Fibroblast of lung (primary cell): ENCODE measurements around the gene ANAPC16. TPM values are rescaled to one million over a fixed set of nuclear protein-coding genes. Genes with fewer than 3 reads are reported as not detected.

Experiments
- DNase-seq, 2 donors: peaks; one replicate each; pipeline versions ENCODE4 v3.0.0 to v3.0.0-alpha.2; 2010; ENCODE audit warnings: low read depth in 2 of 2
- H2AFZ ChIP-seq: 2 replicates; pipeline ENCODE4 v1.5.1; 2012; ENCODE audit warnings: low read length, control low read depth, inconsistent platforms
- H3K27ac ChIP-seq: 2 replicates; pipeline ENCODE4 v1.5.1; 2011; ENCODE audit warnings: low read length, control low read depth; ENCODE audit not compliant: insufficient read depth
- H3K27me3 ChIP-seq: 2 replicates; pipeline ENCODE4 v1.5.1; 2011; ENCODE audit warnings: mild to moderate bottlenecking, low read length; ENCODE audit not compliant: control insufficient read depth, insufficient read depth
- H3K36me3 ChIP-seq: 2 replicates; pipeline ENCODE4 v1.5.1; 2011; ENCODE audit warnings: low read length; ENCODE audit not compliant: control insufficient read depth, insufficient read depth
- H3K4me1 ChIP-seq: 2 replicates; pipeline ENCODE4 v1.5.1; 2011; ENCODE audit warnings: low read length; ENCODE audit not compliant: control insufficient read depth, insufficient read depth; ENCODE audit errors: extremely low read depth
- H3K4me2 ChIP-seq: 2 replicates; pipeline ENCODE4 v1.5.1; 2011; ENCODE audit warnings: low read length, control low read depth; ENCODE audit not compliant: insufficient read depth; ENCODE audit errors: extremely low read depth
- H3K4me3 ChIP-seq, 4 experiments: fragments of 200-600 bp in 1 of 4; sonication (generic) in 1 of 4; replicated peaks in 1 of 4; 2 replicates each; pipeline ENCODE4 v1.5.1; 2011 to 2016; ENCODE audit warnings: low read length in 4 of 4, low read depth in 3 of 4, mild to moderate bottlenecking in 3 of 4, control low read depth in 2 of 4, inconsistent platforms in 1 of 4, mixed read lengths in 1 of 4; ENCODE audit not compliant: insufficient read depth in 1 of 4; ENCODE audit errors: control extremely low read depth in 1 of 4
- H3K79me2 ChIP-seq: 2 replicates; pipeline ENCODE4 v1.5.1; 2012; ENCODE audit warnings: mild to moderate bottlenecking, low read length, inconsistent platforms; ENCODE audit not compliant: control insufficient read depth, insufficient read depth
- H3K9ac ChIP-seq: 2 replicates; pipeline ENCODE4 v1.5.1; 2011; ENCODE audit warnings: mild to moderate bottlenecking, low read length, control low read depth; ENCODE audit not compliant: insufficient read depth
- H3K9me3 ChIP-seq: 2 replicates; pipeline ENCODE4 v1.5.1; 2012; ENCODE audit warnings: low read depth, low read length; ENCODE audit not compliant: control insufficient read depth, insufficient read depth
- H4K20me1 ChIP-seq: 2 replicates; pipeline ENCODE4 v1.5.1; 2011; ENCODE audit warnings: low read length; ENCODE audit not compliant: control insufficient read depth, insufficient read depth; ENCODE audit errors: extremely low read depth
- EZH2 ChIP-seq: IDR thresholded peaks from 2 replicates; pipeline ENCODE4 v1.5.1; 2012; ENCODE audit warnings: low read length, control low read depth, mild to moderate bottlenecking; ENCODE audit errors: missing control alignments
- polyA minus RNA-seq: library from RNA; depleted of rRNA, polyadenylated mRNA; stranded (reverse); fragments of >200 nt; gene quantifications from 2 replicates; pipeline ENCODE4 v1.2.3, GENCODE V29; 2011; ENCODE audit warnings: low replicate concordance
- polyA plus RNA-seq, 2 donors: library from polyadenylated mRNA; depleted of rRNA in 1 of 2; stranded (reverse) in 1 of 2; unstranded in 1 of 2; fragments of >200 nt; gene quantifications; 2 replicates each; pipeline ENCODE4 v1.2.1, GENCODE V29; 2011 to 2012; ENCODE audit warnings: missing spikeins in 1 of 2
- total RNA-seq: library from RNA; depleted of rRNA; stranded (reverse); fragments of >200 nt; gene quantifications from 2 replicates; pipeline ENCODE4 v1.2.1, GENCODE V29; 2014
- TF ChIP-seq, protein P1 (sequence below), 2 donors: IDR thresholded peaks in 1 of 2; conservative IDR thresholded peaks in 1 of 2; 1 replicate in 1 of 2; 2 replicates in 1 of 2; pipeline ENCODE4 v1.5.1; 2011 to 2012; ENCODE audit warnings: low read length in 2 of 2, control low read depth in 1 of 2, inconsistent platforms in 1 of 2, low read depth in 1 of 2, mild to moderate bottlenecking in 1 of 2

Gene ANAPC16
- total RNA-seq (47.2 and 54.2 TPM in 2 replicates), polyA plus RNA-seq (46.0 and 73.6 TPM in 2 replicates), polyA minus RNA-seq (6.3 and 11.0 TPM in 2 replicates)
- polyA plus RNA-seq (2012) = 33.9 and 52.9 TPM in 2 replicates

DNA sequence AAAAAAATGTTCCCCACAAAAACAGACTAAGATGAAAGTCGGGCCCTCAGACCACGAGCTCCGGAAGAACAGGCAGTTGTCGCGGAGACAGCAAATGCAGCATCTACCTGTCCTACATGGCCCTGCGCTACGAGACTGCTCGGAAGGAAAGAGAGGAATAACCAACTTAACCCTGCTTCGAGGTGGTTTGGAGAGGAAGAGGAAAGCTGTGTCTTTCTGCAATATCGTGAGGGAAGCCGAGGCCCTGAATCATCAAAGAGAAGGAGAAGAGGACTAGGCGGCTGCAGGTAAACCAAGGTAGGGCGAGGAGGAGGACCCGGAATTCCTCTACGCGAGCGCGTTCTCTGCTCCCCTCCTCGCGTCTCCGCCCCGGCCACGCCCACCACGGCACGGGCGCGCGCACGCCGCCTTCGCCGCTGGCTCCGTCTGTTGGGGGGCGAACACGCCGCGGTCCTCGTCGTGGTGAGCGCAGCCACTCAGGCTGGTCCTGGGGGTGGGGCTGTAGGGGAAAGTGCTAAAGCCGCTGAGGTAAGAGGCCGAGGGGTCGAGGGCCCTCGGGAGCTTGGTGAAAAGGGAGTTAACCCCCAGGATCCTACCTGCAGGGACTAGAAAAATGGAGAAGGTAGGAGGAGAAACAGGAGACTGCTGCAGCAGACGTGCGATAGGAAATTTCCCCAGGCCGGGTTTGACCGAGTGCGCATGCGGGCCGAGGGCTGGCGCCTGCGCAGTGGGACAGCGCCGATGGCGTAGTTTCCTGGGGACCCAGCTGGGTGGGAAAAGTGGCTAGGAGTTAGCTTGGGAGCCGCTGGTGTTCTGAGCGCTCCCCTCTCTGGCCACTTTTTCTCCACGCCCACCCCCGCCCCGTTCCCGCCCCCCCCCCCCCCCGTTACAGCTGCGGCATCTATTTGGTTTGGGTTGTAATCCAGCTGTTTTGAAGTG lies at the start of gene ANAPC16, which contains the start of gene ASCC1:
Gene ANAPC16 (plus strand): TSS at position 402 of the 939 bp plus-strand sequence. CDS start 7,903 bp downstream, outside the sequence.
Gene ASCC1 (minus strand): TSS at position 666 of the 939 bp plus-strand sequence. CDS start 2,978 bp downstream, outside the sequence.
- Histone ChIP-seq H3K9me3 (no peaks in the 10 kb centered on the region), H2AFZ (peak within 1 kb of the TSS; percentile 98), H3K36me3 (no peaks in the 10 kb centered on the region), H3K9ac (peak within 1 kb of the TSS; percentile 74), H3K4me3 (peak within 1 kb of the TSS; percentile 82 to 98 (median 92)), H4K20me1 (no peaks in the 10 kb centered on the region), H3K27ac (peak within 1 kb of the TSS; percentile 83), H3K79me2 (peaks cover 12% of the 10 kb centered on the region), H3K4me2 (peak within 1 kb of the TSS; percentile 99), H3K27me3 (no peaks in the 10 kb centered on the region), H3K4me1 (peaks cover 5% of the 10 kb centered on the region)
- peak; percentile 85 to 93 for DNase-seq
- TF ChIP-seq, protein P1, sequence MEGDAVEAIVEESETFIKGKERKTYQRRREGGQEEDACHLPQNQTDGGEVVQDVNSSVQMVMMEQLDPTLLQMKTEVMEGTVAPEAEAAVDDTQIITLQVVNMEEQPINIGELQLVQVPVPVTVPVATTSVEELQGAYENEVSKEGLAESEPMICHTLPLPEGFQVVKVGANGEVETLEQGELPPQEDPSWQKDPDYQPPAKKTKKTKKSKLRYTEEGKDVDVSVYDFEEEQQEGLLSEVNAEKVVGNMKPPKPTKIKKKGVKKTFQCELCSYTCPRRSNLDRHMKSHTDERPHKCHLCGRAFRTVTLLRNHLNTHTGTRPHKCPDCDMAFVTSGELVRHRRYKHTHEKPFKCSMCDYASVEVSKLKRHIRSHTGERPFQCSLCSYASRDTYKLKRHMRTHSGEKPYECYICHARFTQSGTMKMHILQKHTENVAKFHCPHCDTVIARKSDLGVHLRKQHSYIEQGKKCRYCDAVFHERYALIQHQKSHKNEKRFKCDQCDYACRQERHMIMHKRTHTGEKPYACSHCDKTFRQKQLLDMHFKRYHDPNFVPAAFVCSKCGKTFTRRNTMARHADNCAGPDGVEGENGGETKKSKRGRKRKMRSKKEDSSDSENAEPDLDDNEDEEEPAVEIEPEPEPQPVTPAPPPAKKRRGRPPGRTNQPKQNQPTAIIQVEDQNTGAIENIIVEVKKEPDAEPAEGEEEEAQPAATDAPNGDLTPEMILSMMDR (conservative IDR thresholded peaks at IDR 0.05 in 1 of 2, IDR thresholded peaks at IDR 0.05 in 1 of 2; ENCODE audit: low read depth in 1 of 2, low read length in 2 of 2) = no peak
- TF ChIP-seq EZH2 = no peak

GRCh38 chr10:72167118-72167517 lies 48.7 kb upstream of the ANAPC16 start:
- no peaks in the 10 kb centered on the region for H3K27me3 ChIP-seq
- H3K9me3 ChIP-seq = no peaks in the 10 kb centered on the region
- no peak overlapping the region for H3K27ac ChIP-seq
- H4K20me1 ChIP-seq = no peaks in the 10 kb centered on the region
- DNase-seq = no peak
- no peak for TF ChIP-seq EZH2
- TF ChIP-seq, protein P1 (conservative IDR thresholded peaks at IDR 0.05 in 1 of 2, IDR thresholded peaks at IDR 0.05 in 1 of 2; ENCODE audit: low read depth in 1 of 2, low read length in 2 of 2) = no peak
- H3K9ac ChIP-seq = no peak overlapping the region
- H3K79me2 ChIP-seq = no peaks in the 10 kb centered on the region
- H2AFZ ChIP-seq = no peak overlapping the region
- no peaks in the 10 kb centered on the region for H3K36me3 ChIP-seq
- H3K4me1 ChIP-seq = no peaks in the 10 kb centered on the region
- no peak overlapping the region for H3K4me2 ChIP-seq
- no peak overlapping the region for H3K4me3 ChIP-seq

- no peaks in the 10 kb centered on the region for H3K9me3 ChIP-seq
- no peak overlapping the region for H3K27ac ChIP-seq
- no peak overlapping the region for H2AFZ ChIP-seq
- H3K4me3 ChIP-seq = no peak overlapping the region
- H3K27me3 ChIP-seq = no peaks in the 10 kb centered on the region
- H4K20me1 ChIP-seq = no peaks in the 10 kb centered on the region
- no peaks in the 10 kb centered on the region for H3K79me2 ChIP-seq
- TF ChIP-seq, protein P1 (conservative IDR thresholded peaks at IDR 0.05 in 1 of 2, IDR thresholded peaks at IDR 0.05 in 1 of 2; ENCODE audit: low read depth in 1 of 2, low read length in 2 of 2) = no peak
- no peak for TF ChIP-seq EZH2
- H3K4me1 ChIP-seq = peaks cover 4% of the 10 kb centered on the region
- peak in 1 of 2 donors; percentile 71 for DNase-seq
- H3K4me2 ChIP-seq = no peak overlapping the region
- H3K36me3 ChIP-seq = no peaks in the 10 kb centered on the region
- H3K9ac ChIP-seq = no peak overlapping the region
These were observed 45.5 kb upstream of the ANAPC16 start for GRCh38 chr10:72170263-72170662.
